ENCODE results near the gene NRXN3. TPM values are rescaled to one million over a fixed set of nuclear protein-coding genes. Genes with fewer than 3 reads are reported as not detected.

Gene NRXN3
- total RNA-seq, 2 experiments from 2014 or later: not detected

DNA sequence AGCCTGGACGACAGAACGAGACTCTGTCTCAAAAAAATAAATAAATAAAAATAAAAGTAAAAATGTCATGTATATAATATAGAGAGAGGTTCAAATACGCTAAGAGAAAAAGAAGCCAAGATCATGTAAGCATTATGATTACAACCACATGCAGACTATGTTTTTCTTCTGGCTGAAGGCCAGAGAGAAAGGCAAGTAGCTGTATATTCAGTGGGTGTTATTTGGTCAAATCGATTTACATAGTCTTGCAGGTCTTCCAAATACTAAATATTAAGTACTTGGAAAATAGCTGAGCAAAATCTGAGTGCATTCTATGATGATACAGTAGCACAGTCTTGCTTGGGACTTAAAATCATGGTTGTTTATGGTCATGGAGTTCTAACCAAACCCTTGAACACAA lies 1283.1 kb downstream of the NRXN3 start:
- no peak for DNase-seq
- H3K36me3 Mint-ChIP-seq: no peaks in the 10 kb centered on the region
- no peaks in the 10 kb centered on the region for H3K4me1 Mint-ChIP-seq (ENCODE audit: low read depth)
- no peaks in the 10 kb centered on the region for H3K9me3 Mint-ChIP-seq
- intact Hi-C loops (cut with micrococcal nuclease): no loop called here
- POLR2A ChIA-PET: no interaction called here
- H3K4me3 Mint-ChIP-seq: no peak overlapping the region
- no peak overlapping the region for H3K27ac Mint-ChIP-seq
- no peaks in the 10 kb centered on the region for H3K27me3 Mint-ChIP-seq
- CTCF ChIA-PET: no interaction called here

GRCh38 chr14:79464468-79464867 lies 1294.3 kb downstream of the NRXN3 start:
- Mint-ChIP-seq H3K27me3 (no peaks in the 10 kb centered on the region), H3K4me1 (ENCODE audit: low read depth) (no peaks in the 10 kb centered on the region), H3K4me3 (no peak overlapping the region), H3K36me3 (no peaks in the 10 kb centered on the region), H3K27ac (no peak overlapping the region), H3K9me3 (peaks cover 5% of the 10 kb centered on the region)
- ChIA-PET CTCF (no interaction called here), POLR2A (no interaction called here)
- no peak for DNase-seq
- intact Hi-C loops (cut with micrococcal nuclease): no loop called here

GRCh38 chr14:79465651-79466050 lies 1295.5 kb downstream of the NRXN3 start:
- Mint-ChIP-seq H3K27ac (no peak overlapping the region), H3K4me1 (ENCODE audit: low read depth) (no peaks in the 10 kb centered on the region)
- POLR2A ChIA-PET: no interaction called here

GRCh38 chr14:79466938-79467527 lies 1296.9 kb downstream of the NRXN3 start:
- Mint-ChIP-seq H3K27ac (no peak overlapping the region), H3K4me3 (no peak overlapping the region), H3K27me3 (no peaks in the 10 kb centered on the region), H3K36me3 (no peaks in the 10 kb centered on the region), H3K4me1 (ENCODE audit: low read depth) (no peaks in the 10 kb centered on the region), H3K9me3 (peaks cover 7% of the 10 kb centered on the region)
- CTCF ChIA-PET: no interaction called here
- DNase-seq: no peak
- intact Hi-C loops (cut with micrococcal nuclease): no loop called here
- POLR2A ChIA-PET: no interaction called here

More at GRCh38 chr14:79465651-79466050, 1295.5 kb downstream of the NRXN3 start:
- no peak overlapping the region for H3K4me3 Mint-ChIP-seq
- H3K27me3 Mint-ChIP-seq: no peaks in the 10 kb centered on the region
- intact Hi-C loops (cut with micrococcal nuclease): no loop called here
- no peak for DNase-seq
- no peaks in the 10 kb centered on the region for H3K36me3 Mint-ChIP-seq
- CTCF ChIA-PET: no interaction called here
- H3K9me3 Mint-ChIP-seq: peaks cover 7% of the 10 kb centered on the region

GRCh38 chr14:79467835-79468234 lies 1297.7 kb downstream of the NRXN3 start:
- ChIA-PET CTCF (no interaction called here), POLR2A (no interaction called here)
- DNase-seq: no peak
- no peak overlapping the region for H3K4me3 Mint-ChIP-seq
- no peaks in the 10 kb centered on the region for H3K4me1 Mint-ChIP-seq (ENCODE audit: low read depth)
- peaks cover 7% of the 10 kb centered on the region for H3K9me3 Mint-ChIP-seq
- no peaks in the 10 kb centered on the region for H3K27me3 Mint-ChIP-seq
- no peaks in the 10 kb centered on the region for H3K36me3 Mint-ChIP-seq
- H3K27ac Mint-ChIP-seq: no peak overlapping the region
- intact Hi-C loops (cut with micrococcal nuclease): no loop called here

DNA sequence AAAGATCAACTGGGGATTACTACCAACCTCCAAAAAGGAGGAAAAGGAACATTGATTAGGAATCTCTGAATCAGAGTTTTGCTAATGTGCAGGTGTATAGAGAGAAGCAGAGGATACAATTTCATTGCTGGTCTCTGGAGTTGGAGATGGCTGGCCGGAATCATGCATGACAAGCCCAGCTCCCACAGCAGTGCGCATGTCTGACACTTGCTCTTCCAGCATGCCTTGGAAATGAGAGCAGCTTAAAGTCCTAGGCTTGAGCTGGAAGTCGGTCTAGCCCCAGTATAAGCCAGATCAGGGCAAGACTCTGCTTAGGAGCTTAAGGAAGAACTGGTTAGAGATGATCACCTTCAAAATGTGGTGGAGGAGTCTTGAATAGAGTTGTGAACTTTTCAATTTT lies 1298.3 kb downstream of the NRXN3 start:
- Mint-ChIP-seq H3K27ac (no peak overlapping the region), H3K4me1 (ENCODE audit: low read depth) (no peaks in the 10 kb centered on the region), H3K36me3 (no peaks in the 10 kb centered on the region), H3K9me3 (peaks cover 7% of the 10 kb centered on the region), H3K27me3 (no peaks in the 10 kb centered on the region), H3K4me3 (no peak overlapping the region)
- ChIA-PET POLR2A (no interaction called here), CTCF (no interaction called here)
- intact Hi-C loops (cut with micrococcal nuclease): no loop called here
- no peak for DNase-seq

- H3K36me3 Mint-ChIP-seq: no peaks in the 10 kb centered on the region
- ChIA-PET CTCF (no interaction called here), POLR2A (no interaction called here)
- no peak overlapping the region for H3K4me3 Mint-ChIP-seq
- no peak overlapping the region for H3K27ac Mint-ChIP-seq
- intact Hi-C loops (cut with micrococcal nuclease): no loop called here
- no peak for DNase-seq
- peaks cover 3% of the 10 kb centered on the region for H3K9me3 Mint-ChIP-seq
- H3K4me1 Mint-ChIP-seq (ENCODE audit: low read depth): no peaks in the 10 kb centered on the region
- H3K27me3 Mint-ChIP-seq: no peaks in the 10 kb centered on the region
Observed at GRCh38 chr14:79473651-79474050, 1303.5 kb downstream of the NRXN3 start.

GRCh38 chr14:79475887-79476532 lies 1305.8 kb downstream of the NRXN3 start:
- H3K9me3 Mint-ChIP-seq: no peaks in the 10 kb centered on the region
- no peaks in the 10 kb centered on the region for H3K4me1 Mint-ChIP-seq (ENCODE audit: low read depth)
- ChIA-PET CTCF (no interaction called here), POLR2A (no interaction called here)
- no peak overlapping the region for H3K27ac Mint-ChIP-seq
- no peaks in the 10 kb centered on the region for H3K27me3 Mint-ChIP-seq
- intact Hi-C loops (cut with micrococcal nuclease): no loop called here
- H3K4me3 Mint-ChIP-seq: no peak overlapping the region
- no peaks in the 10 kb centered on the region for H3K36me3 Mint-ChIP-seq
- DNase-seq: no peak

- no peaks in the 10 kb centered on the region for H3K9me3 Mint-ChIP-seq
- ChIA-PET POLR2A (no interaction called here), CTCF (no interaction called here)
Observed at GRCh38 chr14:79476552-79476951, 1306.4 kb downstream of the NRXN3 start.

GRCh38 chr14:79480212-79480611 lies 1310.0 kb downstream of the NRXN3 start:
- CTCF ChIA-PET: no interaction called here
- Mint-ChIP-seq H3K4me1 (ENCODE audit: low read depth) (no peaks in the 10 kb centered on the region), H3K27me3 (no peaks in the 10 kb centered on the region), H3K9me3 (no peaks in the 10 kb centered on the region), H3K27ac (no peak overlapping the region), H3K4me3 (no peak overlapping the region), H3K36me3 (no peaks in the 10 kb centered on the region)
- no peak for DNase-seq
- POLR2A ChIA-PET: no interaction called here
- intact Hi-C loops (cut with micrococcal nuclease): no loop called here

More at GRCh38 chr14:79476552-79476951, 1306.4 kb downstream of the NRXN3 start:
- Mint-ChIP-seq H3K4me3 (no peak overlapping the region), H3K36me3 (no peaks in the 10 kb centered on the region), H3K27ac (no peak overlapping the region), H3K27me3 (no peaks in the 10 kb centered on the region), H3K4me1 (ENCODE audit: low read depth) (no peaks in the 10 kb centered on the region)
- DNase-seq: no peak
- intact Hi-C loops (cut with micrococcal nuclease): no loop called here

DNA sequence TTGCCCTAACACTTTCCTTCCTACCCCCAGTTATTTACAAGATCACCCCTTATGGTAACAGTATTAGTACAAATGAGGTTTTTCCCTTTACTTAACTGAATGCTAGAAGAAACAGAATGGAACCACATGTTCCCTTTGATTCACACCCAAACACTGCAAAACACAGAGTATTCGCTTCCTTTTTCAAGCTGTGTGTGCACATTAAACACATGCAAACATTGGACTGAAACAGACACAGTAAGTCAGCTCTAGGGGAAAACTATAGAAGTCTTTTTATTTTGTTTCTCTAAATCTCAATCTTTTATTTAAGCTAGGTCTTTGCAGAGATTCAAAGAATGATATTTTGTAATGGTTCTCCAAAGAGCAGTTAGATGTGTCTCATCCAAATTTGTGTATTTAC lies 1312.7 kb downstream of the NRXN3 start:
- CTCF ChIA-PET: no interaction called here
- no peaks in the 10 kb centered on the region for H3K36me3 Mint-ChIP-seq

DNA sequence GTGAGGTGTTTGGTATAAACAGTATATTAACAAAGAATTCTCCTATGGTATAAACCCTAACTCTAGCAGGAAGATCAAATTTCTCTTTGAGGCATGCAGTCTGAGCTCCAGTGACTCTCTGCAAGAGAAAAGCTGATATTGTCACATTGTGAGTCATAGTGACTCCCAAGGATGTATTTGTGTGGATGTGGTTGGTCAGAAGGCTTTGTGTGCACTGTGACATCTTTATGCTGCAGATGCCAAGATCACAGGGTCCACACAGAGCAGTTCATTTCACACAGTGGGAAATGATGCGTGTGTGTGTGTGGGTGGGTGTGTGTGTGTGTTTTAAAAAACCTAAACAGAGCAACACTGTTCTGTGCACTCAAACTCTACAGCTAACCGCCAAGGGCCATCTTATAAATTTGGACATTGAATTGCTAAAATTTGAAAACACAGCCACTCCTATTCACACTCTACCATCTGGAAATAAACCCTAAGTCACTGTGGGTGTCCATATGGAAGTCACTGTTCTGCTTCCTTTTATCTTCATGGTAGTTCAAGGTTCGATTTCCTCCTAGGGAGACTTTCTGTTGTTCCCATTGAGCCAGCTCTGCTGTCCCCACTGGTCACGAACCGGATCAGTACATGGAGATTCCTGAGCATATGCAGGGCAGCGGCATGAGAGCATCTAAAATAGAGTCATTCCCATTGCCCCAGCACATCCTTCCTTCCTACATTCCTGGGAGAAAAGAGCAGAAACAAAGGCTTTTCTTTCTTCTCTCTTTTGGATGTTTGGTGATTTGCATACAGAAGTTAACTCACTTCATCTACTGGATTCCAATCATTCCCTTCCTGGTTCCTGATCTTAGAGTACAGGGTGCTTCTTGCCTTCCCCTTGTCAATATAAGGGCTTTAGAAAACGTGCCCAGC lies 1313.6 kb downstream of the NRXN3 start:
- no peak overlapping the region for H3K4me3 Mint-ChIP-seq
- H3K36me3 Mint-ChIP-seq: no peaks in the 10 kb centered on the region
- H3K27me3 Mint-ChIP-seq: no peaks in the 10 kb centered on the region
- H3K9me3 Mint-ChIP-seq: peaks cover 2% of the 10 kb centered on the region
- H3K27ac Mint-ChIP-seq: no peak overlapping the region
- POLR2A ChIA-PET: no interaction called here
- intact Hi-C loops (cut with micrococcal nuclease): no loop called here
- no peaks in the 10 kb centered on the region for H3K4me1 Mint-ChIP-seq (ENCODE audit: low read depth)
- no peak for DNase-seq
- CTCF ChIA-PET: no interaction called here

More for the DNA sequence above, 1312.7 kb downstream of the NRXN3 start:
- Mint-ChIP-seq H3K27ac (no peak overlapping the region), H3K4me1 (ENCODE audit: low read depth) (no peaks in the 10 kb centered on the region), H3K9me3 (no peaks in the 10 kb centered on the region), H3K27me3 (no peaks in the 10 kb centered on the region), H3K4me3 (no peak overlapping the region)
- POLR2A ChIA-PET: no interaction called here
- intact Hi-C loops (cut with micrococcal nuclease): no loop called here
- no peak for DNase-seq

GRCh38 chr14:79487632-79488031 lies 1317.5 kb downstream of the NRXN3 start:
- H3K27me3 Mint-ChIP-seq: no peaks in the 10 kb centered on the region
- intact Hi-C loops (cut with micrococcal nuclease): no loop called here
- no peaks in the 10 kb centered on the region for H3K36me3 Mint-ChIP-seq
- peaks cover 4% of the 10 kb centered on the region for H3K9me3 Mint-ChIP-seq
- no peak for DNase-seq
- ChIA-PET CTCF (no interaction called here), POLR2A (no interaction called here)
- H3K4me3 Mint-ChIP-seq: no peak overlapping the region
- H3K27ac Mint-ChIP-seq: no peak overlapping the region
- no peaks in the 10 kb centered on the region for H3K4me1 Mint-ChIP-seq (ENCODE audit: low read depth)

Measured in activated CD4-positive, alpha-beta memory T cell treated with anti-CD3 and anti-CD28 coated beads for 36 hours (primary cell).